ENCODE data around the gene TDRD7. TPM values are rescaled to one million over a fixed set of nuclear protein-coding genes. Genes with fewer than 3 reads are reported as not detected.
A peak's percentile ranks its signal among the peaks of the same experiment; 100 is the strongest.

Gene TDRD7
- polyA plus RNA-seq, 1 donor (not counting 4 experiments of a cell fraction or from before 2014, with no cell fraction given), result 10.5 TPM

DNA sequence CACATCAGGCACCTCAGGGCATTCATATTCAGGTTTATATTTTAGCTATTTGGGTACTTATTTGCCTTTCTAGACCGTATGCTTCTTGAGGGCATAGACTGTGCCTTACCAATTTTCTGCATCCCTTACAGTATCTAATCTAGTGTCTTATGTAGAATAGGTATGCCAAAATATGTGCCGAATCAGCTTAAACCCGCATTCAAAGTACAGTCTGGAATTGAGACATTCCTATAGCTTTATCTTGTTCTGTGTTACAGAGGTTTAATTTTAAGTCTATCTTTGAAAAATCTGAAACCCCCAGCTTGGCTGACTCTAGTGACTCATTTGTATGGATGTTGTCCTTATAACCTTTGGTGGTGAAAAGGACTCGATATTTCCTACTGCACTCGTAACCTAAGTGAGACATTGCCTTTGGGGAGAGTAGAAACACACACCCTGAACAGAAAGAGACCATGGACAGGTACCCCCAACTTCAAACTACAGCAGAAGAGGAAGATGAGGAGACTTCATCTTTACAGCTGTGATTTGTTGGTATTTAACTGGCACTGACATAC, 62.6 kb downstream of the TDRD7 start:
- no peak for FAIRE-seq
- H3K79me2 ChIP-seq (ENCODE audit: control insufficient read depth, insufficient read depth, low read length), result no peaks in the 10 kb centered on the region
- TF ChIP-seq, protein P1, sequence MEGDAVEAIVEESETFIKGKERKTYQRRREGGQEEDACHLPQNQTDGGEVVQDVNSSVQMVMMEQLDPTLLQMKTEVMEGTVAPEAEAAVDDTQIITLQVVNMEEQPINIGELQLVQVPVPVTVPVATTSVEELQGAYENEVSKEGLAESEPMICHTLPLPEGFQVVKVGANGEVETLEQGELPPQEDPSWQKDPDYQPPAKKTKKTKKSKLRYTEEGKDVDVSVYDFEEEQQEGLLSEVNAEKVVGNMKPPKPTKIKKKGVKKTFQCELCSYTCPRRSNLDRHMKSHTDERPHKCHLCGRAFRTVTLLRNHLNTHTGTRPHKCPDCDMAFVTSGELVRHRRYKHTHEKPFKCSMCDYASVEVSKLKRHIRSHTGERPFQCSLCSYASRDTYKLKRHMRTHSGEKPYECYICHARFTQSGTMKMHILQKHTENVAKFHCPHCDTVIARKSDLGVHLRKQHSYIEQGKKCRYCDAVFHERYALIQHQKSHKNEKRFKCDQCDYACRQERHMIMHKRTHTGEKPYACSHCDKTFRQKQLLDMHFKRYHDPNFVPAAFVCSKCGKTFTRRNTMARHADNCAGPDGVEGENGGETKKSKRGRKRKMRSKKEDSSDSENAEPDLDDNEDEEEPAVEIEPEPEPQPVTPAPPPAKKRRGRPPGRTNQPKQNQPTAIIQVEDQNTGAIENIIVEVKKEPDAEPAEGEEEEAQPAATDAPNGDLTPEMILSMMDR (optimal IDR thresholded peaks at IDR 0.05 in 1 of 3, IDR thresholded peaks at IDR 0.05 in 1 of 3, conservative IDR thresholded peaks at IDR 0.05 in 1 of 3; ENCODE audit: extremely low read depth in 1 of 3, insufficient read depth in 2 of 3, low read length in 3 of 3), result no peak
- TF ChIP-seq EZH2 (IDR thresholded peaks at IDR 0.05; ENCODE audit: low read length), result no peak

DNA sequence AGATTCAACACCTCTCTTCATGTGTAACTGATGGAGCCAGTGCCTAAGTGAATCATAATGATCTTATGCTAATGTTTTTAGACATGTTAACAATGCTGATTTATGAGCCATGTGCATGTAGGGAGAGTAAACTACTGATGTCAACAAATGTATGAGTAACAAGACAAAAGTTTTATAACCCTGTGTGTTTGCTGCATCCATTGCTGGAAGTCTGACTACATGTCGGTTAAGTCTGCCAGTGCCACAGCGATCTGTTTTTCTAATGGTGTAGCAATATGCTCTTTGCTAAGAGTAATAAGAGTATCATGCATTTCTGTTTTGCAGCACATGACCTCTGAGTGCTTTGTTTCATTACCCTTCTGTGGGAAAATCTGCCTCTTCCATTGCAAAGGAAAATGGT, 63.2 kb downstream of the TDRD7 start:
- Histone ChIP-seq H3K9ac (ENCODE audit: control insufficient read depth, extremely low read depth, insufficient read depth, low read length) (no peak overlapping the region), H2AFZ (ENCODE audit: control insufficient read depth, low read length) (no peak overlapping the region), H3K4me3 (ENCODE audit: control insufficient read depth in 2 of 3, extremely low read depth in 1 of 3, insufficient read depth in 2 of 3, low read depth in 1 of 3, low read length in 3 of 3) (no peak overlapping the region), H3K4me2 (ENCODE audit: control insufficient read depth, extremely low read depth, insufficient read depth, low read depth, low read length) (no peak overlapping the region), H3K4me1 (ENCODE audit: control insufficient read depth, extremely low read depth, insufficient read depth, low read length) (no peaks in the 10 kb centered on the region), H3K9me3 (ENCODE audit: control insufficient read depth, low read depth, low read length) (no peaks in the 10 kb centered on the region), H3K27ac (ENCODE audit: control insufficient read depth, insufficient read depth, low read length) (no peak overlapping the region), H4K20me1 (ENCODE audit: control insufficient read depth, extremely low read depth, insufficient read depth, low read length) (no peaks in the 10 kb centered on the region), H3K36me3 (ENCODE audit: control insufficient read depth in 2 of 2, extremely low read depth in 1 of 2, insufficient read depth in 2 of 2, low read length in 2 of 2) (peaks cover 0 to 1% of the 10 kb centered on the region in 2 experiments), H3K9me1 (ENCODE audit: control insufficient read depth, extremely low read depth, insufficient read depth, low read length) (no peaks in the 10 kb centered on the region), H3K27me3 (ENCODE audit: control insufficient read depth, extremely low read depth, insufficient read depth, low read length) (no peaks in the 10 kb centered on the region), H3K79me2 (ENCODE audit: control insufficient read depth, insufficient read depth, low read length) (no peaks in the 10 kb centered on the region)
- FAIRE-seq (peak; percentile 26), DNase-seq (ENCODE audit: low read depth, low spot score) (no peak)
- TF ChIP-seq, protein P1 (optimal IDR thresholded peaks at IDR 0.05 in 1 of 3, IDR thresholded peaks at IDR 0.05 in 1 of 3, conservative IDR thresholded peaks at IDR 0.05 in 1 of 3; ENCODE audit: extremely low read depth in 1 of 3, insufficient read depth in 2 of 3, low read length in 3 of 3), result no peak
- no peak for TF ChIP-seq EZH2 (IDR thresholded peaks at IDR 0.05; ENCODE audit: low read length)
- dilution Hi-C loops (cut with MboI; ENCODE audit: extremely low pct_ligation_motif_present, low sequenced_read_pairs), result no loop called here

More for the DNA sequence above, 62.6 kb downstream of the TDRD7 start:
- Histone ChIP-seq H3K27me3 (ENCODE audit: control insufficient read depth, extremely low read depth, insufficient read depth, low read length) (no peaks in the 10 kb centered on the region), H4K20me1 (ENCODE audit: control insufficient read depth, extremely low read depth, insufficient read depth, low read length) (no peaks in the 10 kb centered on the region), H3K27ac (ENCODE audit: control insufficient read depth, insufficient read depth, low read length) (no peak overlapping the region), H2AFZ (ENCODE audit: control insufficient read depth, low read length) (no peak overlapping the region), H3K4me1 (ENCODE audit: control insufficient read depth, extremely low read depth, insufficient read depth, low read length) (no peaks in the 10 kb centered on the region), H3K4me3 (ENCODE audit: control insufficient read depth in 2 of 3, extremely low read depth in 1 of 3, insufficient read depth in 2 of 3, low read depth in 1 of 3, low read length in 3 of 3) (no peak overlapping the region), H3K9me1 (ENCODE audit: control insufficient read depth, extremely low read depth, insufficient read depth, low read length) (no peaks in the 10 kb centered on the region), H3K9me3 (ENCODE audit: control insufficient read depth, low read depth, low read length) (no peaks in the 10 kb centered on the region), H3K4me2 (ENCODE audit: control insufficient read depth, extremely low read depth, insufficient read depth, low read depth, low read length) (no peak overlapping the region), H3K9ac (ENCODE audit: control insufficient read depth, extremely low read depth, insufficient read depth, low read length) (no peak overlapping the region), H3K36me3 (ENCODE audit: control insufficient read depth in 2 of 2, extremely low read depth in 1 of 2, insufficient read depth in 2 of 2, low read length in 2 of 2) (no peaks in the 10 kb centered on the region)
- dilution Hi-C loops (cut with MboI; ENCODE audit: extremely low pct_ligation_motif_present, low sequenced_read_pairs), result no loop called here
- DNase-seq (ENCODE audit: low read depth, low spot score), result no peak

All from keratinocyte (primary cell).